ENCODE measurements around the gene PRKAG2. TPM values are rescaled to one million over a fixed set of nuclear protein-coding genes. Genes with fewer than 3 reads are reported as not detected.

The PRKAG2 gene
- total and polyA plus RNA-seq, 12 donors: 3.8 to 17.3 (median 10.9) TPM

DNA sequence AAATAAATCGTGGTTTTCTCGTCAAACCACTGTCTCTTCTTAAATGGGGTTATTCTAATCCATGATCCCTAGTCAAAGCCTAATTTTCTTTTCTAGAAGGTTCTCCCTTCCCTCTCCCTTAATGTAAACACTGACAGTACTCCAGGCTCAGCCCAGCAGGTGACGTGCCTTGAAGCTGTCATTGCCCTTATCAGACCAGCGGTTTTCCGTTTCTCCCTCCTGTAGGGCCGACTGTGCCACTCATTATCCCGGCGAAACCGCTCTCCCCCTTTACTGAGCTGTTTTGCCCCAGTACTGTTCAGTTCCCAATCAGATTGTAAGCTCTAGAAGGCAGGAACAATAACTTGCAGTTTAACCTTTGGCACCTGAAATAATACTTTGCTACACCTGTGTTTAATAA lies 203.7 kb downstream of the PRKAG2 start:
- Histone ChIP-seq H3K4me3 (no peak overlapping the region), H3K4me1 (replicated peaks in 1 of 2) (no peaks in the 10 kb centered on the region), H3K27ac (no peak overlapping the region), H3K27me3 (no peaks in the 10 kb centered on the region), H3K9me3 (replicated peaks in 1 of 3) (no peaks in the 10 kb centered on the region), H3K36me3 (replicated peaks in 1 of 2) (no peaks in the 10 kb centered on the region)
- TF ChIP-seq, protein P1, sequence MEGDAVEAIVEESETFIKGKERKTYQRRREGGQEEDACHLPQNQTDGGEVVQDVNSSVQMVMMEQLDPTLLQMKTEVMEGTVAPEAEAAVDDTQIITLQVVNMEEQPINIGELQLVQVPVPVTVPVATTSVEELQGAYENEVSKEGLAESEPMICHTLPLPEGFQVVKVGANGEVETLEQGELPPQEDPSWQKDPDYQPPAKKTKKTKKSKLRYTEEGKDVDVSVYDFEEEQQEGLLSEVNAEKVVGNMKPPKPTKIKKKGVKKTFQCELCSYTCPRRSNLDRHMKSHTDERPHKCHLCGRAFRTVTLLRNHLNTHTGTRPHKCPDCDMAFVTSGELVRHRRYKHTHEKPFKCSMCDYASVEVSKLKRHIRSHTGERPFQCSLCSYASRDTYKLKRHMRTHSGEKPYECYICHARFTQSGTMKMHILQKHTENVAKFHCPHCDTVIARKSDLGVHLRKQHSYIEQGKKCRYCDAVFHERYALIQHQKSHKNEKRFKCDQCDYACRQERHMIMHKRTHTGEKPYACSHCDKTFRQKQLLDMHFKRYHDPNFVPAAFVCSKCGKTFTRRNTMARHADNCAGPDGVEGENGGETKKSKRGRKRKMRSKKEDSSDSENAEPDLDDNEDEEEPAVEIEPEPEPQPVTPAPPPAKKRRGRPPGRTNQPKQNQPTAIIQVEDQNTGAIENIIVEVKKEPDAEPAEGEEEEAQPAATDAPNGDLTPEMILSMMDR (IDR thresholded peaks at IDR 0.05): no peak
- no peak for TF ChIP-seq POLR2A (IDR thresholded peaks at IDR 0.05)
- WGBS, 4 donors: 80 to 91% (median 85%) methylated on average over 9 of the region's 9 CpGs
- DNase-seq: no peak
- intact Hi-C loops (cut with DNase I): no loop called here

DNA sequence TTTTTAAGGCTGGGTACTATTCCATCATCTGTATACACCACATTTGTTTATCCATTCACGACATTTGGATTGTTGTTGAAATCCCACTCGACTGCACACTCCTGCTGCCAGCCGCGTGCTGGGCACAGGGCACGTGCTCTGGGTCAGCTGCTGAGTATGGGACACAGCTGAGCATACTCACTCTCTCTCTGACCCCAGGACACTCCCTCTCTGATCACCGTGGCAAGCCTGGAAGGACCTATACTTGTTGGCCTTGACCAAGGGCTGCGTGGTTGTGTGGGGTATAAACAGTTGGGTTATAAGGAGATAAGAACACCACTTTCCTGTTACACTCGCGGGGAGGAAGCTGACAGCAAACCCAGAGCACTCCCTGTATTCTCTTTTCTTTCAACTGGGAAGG lies 204.2 kb downstream of the PRKAG2 start:
- no peak for DNase-seq
- WGBS, 4 donors: 50 to 57% (median 53%) methylated on average over 9 of the region's 9 CpGs
- H3K9me3 ChIP-seq (replicated peaks in 1 of 3): no peaks in the 10 kb centered on the region
- H3K4me3 ChIP-seq: no peak overlapping the region
- no peaks in the 10 kb centered on the region for H3K4me1 ChIP-seq (replicated peaks in 1 of 2)
- TF ChIP-seq POLR2A (IDR thresholded peaks at IDR 0.05): no peak
- TF ChIP-seq, protein P1 (IDR thresholded peaks at IDR 0.05): no peak
- intact Hi-C loops (cut with DNase I): no loop called here
- H3K36me3 ChIP-seq (replicated peaks in 1 of 2): no peaks in the 10 kb centered on the region
- H3K27ac ChIP-seq: no peak overlapping the region
- H3K27me3 ChIP-seq: no peaks in the 10 kb centered on the region

DNA sequence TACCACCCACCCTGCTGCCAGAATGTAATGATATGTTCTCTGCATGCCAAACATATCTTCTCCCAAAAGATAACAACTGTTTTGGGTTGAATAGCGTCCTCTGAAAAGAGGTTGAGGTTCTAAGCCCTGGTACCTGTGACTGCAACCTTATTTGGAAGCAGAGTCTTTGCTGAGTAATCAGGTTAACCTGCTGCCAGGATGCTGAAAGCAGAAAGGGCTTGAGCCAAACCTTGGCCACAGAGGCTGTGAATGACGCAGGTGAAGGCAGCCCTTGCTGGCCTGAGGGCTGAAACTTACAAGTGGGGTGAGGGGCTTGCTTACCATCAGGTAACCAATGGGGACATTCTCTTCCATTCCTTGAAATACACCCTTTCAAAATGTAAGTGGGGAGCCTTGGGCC lies 205.4 kb downstream of the PRKAG2 start:
- Histone ChIP-seq H3K27ac (no peak overlapping the region), H3K9me3 (replicated peaks in 1 of 3) (no peaks in the 10 kb centered on the region), H3K27me3 (no peaks in the 10 kb centered on the region), H3K36me3 (replicated peaks in 1 of 2) (no peaks in the 10 kb centered on the region), H3K4me3 (no peak overlapping the region), H3K4me1 (replicated peaks in 1 of 2) (no peaks in the 10 kb centered on the region)
- DNase-seq: no peak
- TF ChIP-seq POLR2A (IDR thresholded peaks at IDR 0.05): no peak
- TF ChIP-seq, protein P1 (IDR thresholded peaks at IDR 0.05): no peak
- intact Hi-C loops (cut with DNase I): no loop called here
- WGBS, 4 donors: 64 to 82% (median 72%) methylated on average over 2 of the region's 2 CpGs

DNA sequence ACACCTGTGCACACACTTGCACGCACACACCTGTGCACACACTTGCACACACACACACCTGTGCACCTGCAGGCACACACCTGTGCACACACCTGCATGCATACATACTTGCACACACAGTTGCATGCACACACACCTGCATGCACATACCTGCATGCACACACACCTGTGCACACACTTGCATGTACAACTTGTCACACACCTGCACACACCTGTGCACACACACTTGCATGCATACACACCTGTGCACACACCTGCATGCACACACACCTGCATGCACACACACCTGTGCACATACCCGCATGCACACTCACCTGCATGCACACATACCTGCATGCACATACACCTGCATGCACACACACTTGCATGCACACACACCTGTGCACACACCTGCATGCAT lies 207.2 kb downstream of the PRKAG2 start:
- intact Hi-C loops (cut with DNase I): no loop called here
- H3K9me3 ChIP-seq (replicated peaks in 1 of 3): no peaks in the 10 kb centered on the region
- WGBS, 4 donors: 46 to 100% (median 88%) methylated on average over 2 of the region's 2 CpGs
- H3K4me3 ChIP-seq: no peak overlapping the region
- H3K4me1 ChIP-seq (replicated peaks in 1 of 2): no peaks in the 10 kb centered on the region
- no peaks in the 10 kb centered on the region for H3K36me3 ChIP-seq (replicated peaks in 1 of 2)
- H3K27me3 ChIP-seq: no peaks in the 10 kb centered on the region
- no peak overlapping the region for H3K27ac ChIP-seq
- DNase-seq: no peak
- TF ChIP-seq, protein P1 (IDR thresholded peaks at IDR 0.05): no peak
- no peak for TF ChIP-seq POLR2A (IDR thresholded peaks at IDR 0.05)
